ENCODE data around the gene CLIP1.
"Not testable (repeated sequence)": the region's sequence is repeated elsewhere in the genome, so short reads cannot be mapped to it uniquely, and the experiment has no call there.

Gene CLIP1

DNA sequence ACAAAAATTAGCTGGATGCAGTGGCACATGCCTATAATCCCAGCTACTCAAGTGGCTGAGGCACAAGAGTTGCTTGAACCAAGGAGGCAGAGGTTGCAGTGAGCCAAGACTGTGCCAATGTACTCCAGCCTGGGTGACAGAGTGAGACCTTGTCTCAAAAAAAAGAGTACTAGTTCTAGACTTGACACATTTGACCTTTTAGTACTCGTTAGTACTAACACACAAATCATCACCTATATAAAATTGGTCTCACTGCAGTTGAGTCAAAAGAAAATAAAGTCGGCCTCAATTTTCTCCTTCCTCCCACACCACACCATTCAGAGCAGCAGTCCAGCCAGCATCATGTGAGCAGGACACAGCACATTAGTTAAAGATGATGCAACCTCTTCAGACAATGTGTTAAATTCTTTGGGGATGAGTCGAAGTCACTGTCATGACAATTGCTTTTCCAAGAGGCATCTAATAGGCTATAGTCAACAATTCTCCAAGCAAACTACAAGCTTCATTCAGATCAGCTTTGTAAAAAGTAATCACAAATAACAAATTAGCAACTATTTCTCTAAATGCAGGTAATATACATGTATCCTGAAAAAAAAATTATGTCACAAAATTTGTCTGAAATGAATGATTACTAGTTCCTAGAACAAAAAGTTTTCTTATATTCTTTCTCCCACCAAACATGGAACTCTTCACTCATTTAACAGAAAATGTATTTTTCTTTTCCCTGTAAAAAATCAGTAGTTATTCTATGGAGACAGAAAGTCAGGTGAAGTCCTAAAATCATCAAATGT is 55.6 kb downstream of the CLIP1 start:
- H3K4me2 ChIP-seq (ENCODE audit: insufficient read depth, low read length), result no peak overlapping the region
- H3K4me1 ChIP-seq (ENCODE audit: insufficient read depth, low read length), result no peaks in the 10 kb centered on the region
- no peak overlapping the region for H3K27ac ChIP-seq (ENCODE audit: low read length)
- no peak overlapping the region for H2AFZ ChIP-seq (ENCODE audit: low read depth, low read length)
- H3K9ac ChIP-seq (ENCODE audit: low read depth, low read length), result no peak overlapping the region
- peaks cover 4% of the 10 kb centered on the region; the same call in 1 of the 2 replicates for H4K20me1 ChIP-seq (ENCODE audit: insufficient read depth, low read length)
- peaks cover 21% of the 10 kb centered on the region for H3K79me2 ChIP-seq (ENCODE audit: insufficient read depth, low read length)
- H3K36me3 ChIP-seq (ENCODE audit: insufficient read depth, low read length), result peaks cover 26% of the 10 kb centered on the region
- ATAC-seq (ENCODE audit: insufficient read depth, low read depth), result no peak
- no peaks in the 10 kb centered on the region for H3K27me3 ChIP-seq (ENCODE audit: insufficient read depth, low read length, poor library complexity)
- TF ChIP-seq CTCF (IDR thresholded peaks at IDR 0.05; ENCODE audit: borderline replicate concordance, extremely low read depth, low read length, poor library complexity, severe bottlenecking), result no peak
- no peaks in the 10 kb centered on the region for H3K9me3 ChIP-seq (ENCODE audit: insufficient read depth, low read length, severe bottlenecking)
- H3K4me3 ChIP-seq (ENCODE audit: low read depth in 1 of 2, low read length in 2 of 2), result no peak overlapping the region
- no peak for DNase-seq

DNA sequence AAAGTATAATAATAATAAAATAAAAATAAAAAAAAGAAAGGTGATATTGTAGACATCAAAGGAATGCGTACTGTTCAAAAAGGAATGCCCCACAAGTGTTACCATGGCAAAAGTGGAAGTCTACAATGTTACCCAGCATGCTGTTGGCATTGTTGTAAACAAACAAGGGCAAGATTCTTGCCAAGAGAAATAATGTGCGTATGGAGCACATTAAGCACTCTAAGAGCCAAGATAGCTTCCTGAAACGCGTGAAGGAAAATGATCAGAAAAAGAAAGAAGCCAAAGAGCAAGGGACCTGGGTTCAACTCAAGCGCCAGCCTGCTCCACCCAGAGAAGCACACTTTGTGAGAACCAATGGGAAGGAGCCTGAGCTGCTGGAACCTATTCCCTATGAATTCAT is 57.2 kb downstream of the CLIP1 start:
- H4K20me1 ChIP-seq (ENCODE audit: insufficient read depth, low read length); H3K4me1 ChIP-seq (ENCODE audit: insufficient read depth, low read length); DNase-seq; H3K27ac ChIP-seq (ENCODE audit: low read length); H3K4me3 ChIP-seq (ENCODE audit: low read depth in 1 of 2, low read length in 2 of 2); H3K9ac ChIP-seq (ENCODE audit: low read depth, low read length); H2AFZ ChIP-seq (ENCODE audit: low read depth, low read length); ATAC-seq (ENCODE audit: insufficient read depth, low read depth); H3K27me3 ChIP-seq (ENCODE audit: insufficient read depth, low read length, poor library complexity); H3K4me2 ChIP-seq (ENCODE audit: insufficient read depth, low read length); H3K9me3 ChIP-seq (ENCODE audit: insufficient read depth, low read length, severe bottlenecking): not testable (repeated sequence)
- Histone ChIP-seq H3K36me3 (ENCODE audit: insufficient read depth, low read length) (peaks cover 32% of the 10 kb centered on the region), H3K79me2 (ENCODE audit: insufficient read depth, low read length) (peaks cover 15% of the 10 kb centered on the region)

DNA sequence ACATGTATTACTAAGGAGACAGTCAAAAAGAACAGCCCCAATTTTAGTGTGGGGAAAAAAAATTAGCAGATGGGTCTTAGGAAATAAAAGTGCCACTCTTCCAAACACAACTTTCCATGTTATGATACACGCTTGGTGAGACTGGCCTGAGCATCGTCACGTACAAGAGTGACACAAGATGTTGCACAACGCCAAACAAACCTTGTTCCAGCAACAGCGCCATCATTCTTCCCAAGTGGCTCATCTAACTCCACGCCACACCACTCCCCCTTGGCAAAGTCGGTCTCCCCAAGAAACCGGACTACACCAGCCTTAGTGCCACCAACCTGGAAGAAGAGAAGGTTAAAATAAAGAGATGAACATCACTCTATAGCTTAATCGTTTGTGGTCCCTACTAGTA is 58.7 kb downstream of the CLIP1 start:
- H3K27ac ChIP-seq (ENCODE audit: low read length), result no peak overlapping the region

GRCh38 chr12:122362755-122363154 is 59.7 kb downstream of the CLIP1 start:
- no peak for TF ChIP-seq CTCF (IDR thresholded peaks at IDR 0.05; ENCODE audit: borderline replicate concordance, extremely low read depth, low read length, poor library complexity, severe bottlenecking)
- TF ChIP-seq EZH2 (IDR thresholded peaks at IDR 0.05; ENCODE audit: borderline replicate concordance, low read depth, low read length, severe bottlenecking), result no peak
- Histone ChIP-seq H3K9ac (ENCODE audit: low read depth, low read length) (no peak overlapping the region), H2AFZ (ENCODE audit: low read depth, low read length) (no peak overlapping the region), H3K9me3 (ENCODE audit: insufficient read depth, low read length, severe bottlenecking) (no peaks in the 10 kb centered on the region), H3K4me3 (ENCODE audit: low read depth in 1 of 2, low read length in 2 of 2) (no peak overlapping the region), H3K27ac (ENCODE audit: low read length) (no peak overlapping the region), H3K36me3 (ENCODE audit: insufficient read depth, low read length) (peaks cover 35% of the 10 kb centered on the region), H3K79me2 (ENCODE audit: insufficient read depth, low read length) (peaks cover 5% of the 10 kb centered on the region; the same call in 1 of the 2 replicates), H3K27me3 (ENCODE audit: insufficient read depth, low read length, poor library complexity) (no peaks in the 10 kb centered on the region), H4K20me1 (ENCODE audit: insufficient read depth, low read length) (no peaks in the 10 kb centered on the region), H3K4me1 (ENCODE audit: insufficient read depth, low read length) (no peaks in the 10 kb centered on the region), H3K4me2 (ENCODE audit: insufficient read depth, low read length) (no peak overlapping the region)
- no peak for ATAC-seq (ENCODE audit: insufficient read depth, low read depth)
- DNase-seq, result no peak

More for the DNA sequence above, 58.7 kb downstream of the CLIP1 start:
- H3K4me1 ChIP-seq (ENCODE audit: insufficient read depth, low read length), result no peaks in the 10 kb centered on the region
- no peak overlapping the region for H3K4me2 ChIP-seq (ENCODE audit: insufficient read depth, low read length)
- DNase-seq (no peak), ATAC-seq (ENCODE audit: insufficient read depth, low read depth) (no peak)
- peaks cover 5% of the 10 kb centered on the region; the same call in 1 of the 2 replicates for H3K79me2 ChIP-seq (ENCODE audit: insufficient read depth, low read length)
- no peaks in the 10 kb centered on the region for H3K27me3 ChIP-seq (ENCODE audit: insufficient read depth, low read length, poor library complexity)
- no peak overlapping the region for H3K4me3 ChIP-seq (ENCODE audit: low read depth in 1 of 2, low read length in 2 of 2)
- no peak overlapping the region for H3K9ac ChIP-seq (ENCODE audit: low read depth, low read length)
- no peak overlapping the region for H2AFZ ChIP-seq (ENCODE audit: low read depth, low read length)
- no peaks in the 10 kb centered on the region for H3K9me3 ChIP-seq (ENCODE audit: insufficient read depth, low read length, severe bottlenecking)
- H4K20me1 ChIP-seq (ENCODE audit: insufficient read depth, low read length), result no peaks in the 10 kb centered on the region
- H3K36me3 ChIP-seq (ENCODE audit: insufficient read depth, low read length), result peaks cover 35% of the 10 kb centered on the region
- TF ChIP-seq EZH2 (IDR thresholded peaks at IDR 0.05; ENCODE audit: borderline replicate concordance, low read depth, low read length, severe bottlenecking) (no peak), CTCF (IDR thresholded peaks at IDR 0.05; ENCODE audit: borderline replicate concordance, extremely low read depth, low read length, poor library complexity, severe bottlenecking) (no peak)

DNA sequence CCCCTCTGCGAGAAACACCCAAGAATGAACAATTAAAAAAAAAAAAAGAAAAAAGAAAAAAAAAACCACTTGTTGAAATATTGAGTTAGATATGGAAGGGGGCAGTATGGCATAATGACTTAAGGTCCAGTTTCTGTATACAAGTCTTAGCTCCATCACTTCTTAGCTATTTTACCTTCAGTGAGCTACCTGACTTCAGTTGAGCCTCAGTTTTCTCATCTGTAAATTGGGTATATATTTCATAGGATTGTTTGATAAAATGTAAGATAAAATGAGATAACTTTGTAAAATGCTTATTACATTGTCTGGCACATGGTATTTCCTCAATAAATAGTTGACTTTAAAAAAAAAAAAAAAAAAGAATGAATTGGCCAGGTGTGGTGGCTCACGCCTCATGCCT is 64.1 kb downstream of the CLIP1 start:
- H3K27ac ChIP-seq (ENCODE audit: low read length); H3K9ac ChIP-seq (ENCODE audit: low read depth, low read length); H3K4me3 ChIP-seq (ENCODE audit: low read depth in 1 of 2, low read length in 2 of 2); H3K9me3 ChIP-seq (ENCODE audit: insufficient read depth, low read length, severe bottlenecking); ATAC-seq (ENCODE audit: insufficient read depth, low read depth); H3K27me3 ChIP-seq (ENCODE audit: insufficient read depth, low read length, poor library complexity); H4K20me1 ChIP-seq (ENCODE audit: insufficient read depth, low read length); H3K4me2 ChIP-seq (ENCODE audit: insufficient read depth, low read length); DNase-seq; H3K4me1 ChIP-seq (ENCODE audit: insufficient read depth, low read length); H2AFZ ChIP-seq (ENCODE audit: low read depth, low read length); H3K79me2 ChIP-seq (ENCODE audit: insufficient read depth, low read length): not testable (repeated sequence)
- peaks cover 49% of the 10 kb centered on the region for H3K36me3 ChIP-seq (ENCODE audit: insufficient read depth, low read length)

DNA sequence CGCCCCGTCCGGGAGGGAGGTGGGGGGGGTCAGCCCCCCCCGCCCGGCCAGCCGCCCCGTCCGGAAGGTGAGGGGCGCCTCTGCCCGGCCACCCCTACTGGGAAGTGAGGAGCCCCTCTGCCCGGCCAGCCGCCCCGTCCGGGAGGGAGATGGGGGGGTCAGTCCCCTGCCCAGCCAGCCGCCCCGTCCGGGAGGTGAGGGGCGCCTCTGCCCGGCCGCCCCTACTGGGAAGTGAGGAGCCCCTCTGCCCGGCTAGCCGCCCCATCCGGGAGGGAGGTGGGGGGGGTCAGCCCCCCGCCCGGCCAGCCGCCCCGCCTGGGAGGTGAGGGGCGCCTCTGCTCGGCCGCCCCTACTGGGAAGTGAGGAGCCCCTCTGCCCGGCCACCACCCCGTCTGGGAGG is 64.9 kb downstream of the CLIP1 start:
- DNase-seq; H3K9ac ChIP-seq (ENCODE audit: low read depth, low read length); H3K9me3 ChIP-seq (ENCODE audit: insufficient read depth, low read length, severe bottlenecking); H3K4me1 ChIP-seq (ENCODE audit: insufficient read depth, low read length); ATAC-seq (ENCODE audit: insufficient read depth, low read depth); H3K27me3 ChIP-seq (ENCODE audit: insufficient read depth, low read length, poor library complexity); H3K4me2 ChIP-seq (ENCODE audit: insufficient read depth, low read length); H3K4me3 ChIP-seq (ENCODE audit: low read depth in 1 of 2, low read length in 2 of 2); H4K20me1 ChIP-seq (ENCODE audit: insufficient read depth, low read length); H3K27ac ChIP-seq (ENCODE audit: low read length); H2AFZ ChIP-seq (ENCODE audit: low read depth, low read length); H3K79me2 ChIP-seq (ENCODE audit: insufficient read depth, low read length): not testable (repeated sequence)
- peaks cover 55% of the 10 kb centered on the region for H3K36me3 ChIP-seq (ENCODE audit: insufficient read depth, low read length)
